Activated naive CD4-positive, alpha-beta T cell treated with anti-CD3 and anti-CD28 coated beads, Interleukin-2, amount 50 U/mL, for 24 hours (primary cell): ENCODE data around the gene CCDC80.

Experiments
- H3K27ac Mint-ChIP-seq: one replicate; pipeline ENCODE4 v1.8.0; 2021; ENCODE audit warnings: mild to moderate bottlenecking, mixed read lengths
- H3K27me3 Mint-ChIP-seq: one replicate; pipeline ENCODE4 v1.8.0; 2021; ENCODE audit warnings: mixed read lengths
- H3K36me3 Mint-ChIP-seq: one replicate; pipeline ENCODE4 v1.8.0; 2021; ENCODE audit warnings: mixed read lengths
- H3K4me1 Mint-ChIP-seq: one replicate; pipeline ENCODE4 v1.8.0; 2021; ENCODE audit warnings: mixed read lengths
- H3K4me3 Mint-ChIP-seq: one replicate; pipeline ENCODE4 v1.8.0; 2021; ENCODE audit warnings: mild to moderate bottlenecking, mixed read lengths
- H3K9me3 Mint-ChIP-seq: one replicate; pipeline ENCODE4 v1.8.0; 2021; ENCODE audit warnings: mixed read lengths

CCDC80 gene

DNA sequence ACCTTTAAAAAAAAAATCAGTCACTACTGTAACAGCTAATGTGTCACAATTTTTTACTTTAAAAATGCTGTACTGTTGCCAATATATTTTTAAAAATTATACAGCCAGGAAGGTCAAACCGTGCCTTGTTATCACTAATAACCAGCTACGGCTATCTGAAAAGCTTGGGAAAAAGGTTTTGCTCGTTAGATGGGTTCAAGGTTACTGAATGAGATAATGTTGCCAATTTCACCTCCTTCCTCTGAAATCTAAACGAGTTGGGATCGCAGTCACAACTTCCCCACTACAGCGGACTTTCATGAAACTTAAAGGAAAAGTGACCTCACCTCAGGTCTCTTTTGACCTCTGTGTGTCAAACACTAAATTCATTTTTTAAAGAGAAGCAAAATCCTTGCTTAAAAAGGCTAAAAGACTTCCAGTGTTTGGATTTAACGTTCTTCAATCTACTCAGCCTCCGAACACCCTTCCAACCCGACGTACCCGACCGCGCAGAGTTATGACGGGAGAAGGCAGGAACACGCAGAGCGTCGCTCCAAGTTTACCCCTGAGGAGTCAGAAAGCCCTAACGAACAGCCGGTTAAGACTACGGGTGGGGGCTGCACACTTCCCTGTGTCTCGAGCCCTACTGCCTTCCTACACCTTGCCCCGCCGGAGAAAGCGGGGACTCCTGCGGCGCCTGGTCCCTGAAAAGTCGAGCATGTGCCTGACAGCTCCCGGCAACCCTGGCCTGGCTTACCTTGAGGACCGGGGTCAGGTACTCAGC is 80.0 kb downstream of the CCDC80 start:
- H3K27ac Mint-ChIP-seq, result peak overlapping the region; percentile 93
- peak overlapping the region; percentile 94 for H3K4me3 Mint-ChIP-seq
- H3K4me1 Mint-ChIP-seq, result peaks cover 61% of the 10 kb centered on the region
- H3K27me3 Mint-ChIP-seq, result no peaks in the 10 kb centered on the region
- peaks cover 19% of the 10 kb centered on the region for H3K36me3 Mint-ChIP-seq
- no peaks in the 10 kb centered on the region for H3K9me3 Mint-ChIP-seq

DNA sequence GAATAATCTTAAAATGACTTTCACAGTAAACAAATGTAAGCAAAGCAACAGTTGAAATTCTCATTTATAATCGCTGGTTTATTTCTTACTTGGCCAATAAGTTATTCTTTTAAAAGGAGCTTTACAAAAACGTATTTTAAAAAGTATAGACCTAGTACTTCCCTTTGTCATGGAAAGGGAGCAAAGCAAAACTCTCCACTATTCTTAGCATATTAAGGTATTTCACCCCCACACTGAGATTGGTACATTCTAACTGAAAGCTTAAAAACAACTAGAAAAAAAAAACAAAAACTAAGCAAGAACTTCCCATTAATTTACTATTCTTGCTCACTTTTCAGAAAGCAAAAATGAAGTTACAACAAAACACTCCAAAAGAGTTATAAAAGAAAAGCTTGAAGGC is 80.6 kb downstream of the CCDC80 start:
- H3K27ac Mint-ChIP-seq, result peak overlapping the region; percentile 74
- peak overlapping the region; percentile 94 for H3K4me3 Mint-ChIP-seq
- H3K4me1 Mint-ChIP-seq, result peaks cover 63% of the 10 kb centered on the region
- no peaks in the 10 kb centered on the region for H3K27me3 Mint-ChIP-seq
- H3K9me3 Mint-ChIP-seq, result no peaks in the 10 kb centered on the region
- peaks cover 23% of the 10 kb centered on the region for H3K36me3 Mint-ChIP-seq

DNA sequence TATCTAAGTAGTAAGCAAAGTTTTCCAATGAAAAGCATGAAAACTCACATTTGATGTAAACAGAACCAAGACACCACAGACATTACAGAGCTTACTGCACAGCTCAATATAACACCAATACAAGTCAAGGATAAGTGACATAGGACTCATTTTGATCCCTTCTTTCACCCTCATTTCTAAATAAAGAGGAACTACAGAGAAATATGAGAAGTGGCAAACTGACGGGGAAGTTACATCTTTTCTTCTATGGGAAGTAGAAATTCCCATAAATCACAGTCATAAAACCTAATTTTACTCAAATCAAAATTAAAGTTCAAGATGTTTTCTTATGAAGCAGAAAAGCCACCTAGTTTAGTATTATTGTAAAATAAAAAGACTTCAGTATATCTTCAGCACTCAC is 83.0 kb downstream of the CCDC80 start:
- Mint-ChIP-seq H3K9me3 (no peaks in the 10 kb centered on the region), H3K27me3 (no peaks in the 10 kb centered on the region), H3K4me3 (no peak overlapping the region), H3K4me1 (peaks cover 59% of the 10 kb centered on the region), H3K27ac (no peak overlapping the region), H3K36me3 (peaks cover 16% of the 10 kb centered on the region)

DNA sequence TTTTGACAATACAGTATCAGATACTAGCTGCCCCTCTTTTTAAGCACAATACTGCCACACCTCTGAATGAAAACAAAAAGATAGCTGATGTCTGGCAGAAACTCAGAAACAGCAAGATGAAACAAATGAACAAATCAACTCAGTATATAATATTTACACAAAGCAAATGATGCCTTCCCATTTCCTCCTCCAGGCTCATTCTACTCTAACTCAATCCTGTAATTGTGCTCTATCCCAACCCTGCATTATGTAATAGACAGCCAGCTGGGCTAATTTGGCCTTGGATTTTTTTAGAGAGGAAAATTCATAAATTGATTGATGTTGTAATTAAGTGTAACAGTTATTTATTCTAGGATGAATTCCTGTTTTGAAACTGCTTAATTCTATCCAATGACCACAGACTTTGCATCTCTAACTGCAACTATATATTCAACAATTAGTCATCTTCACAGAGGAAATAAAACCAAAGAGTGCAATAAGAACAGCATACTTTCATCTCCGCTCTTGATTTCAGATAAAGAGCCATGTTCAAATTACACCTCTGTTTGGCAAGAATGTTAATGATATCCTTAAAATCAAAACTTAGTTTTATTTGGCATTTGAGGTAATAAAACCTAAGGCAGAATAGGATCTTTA is 85.3 kb downstream of the CCDC80 start:
- Mint-ChIP-seq H3K9me3 (no peaks in the 10 kb centered on the region), H3K4me3 (peak overlapping the region; percentile 62), H3K4me1 (peaks cover 64% of the 10 kb centered on the region), H3K36me3 (peaks cover 22% of the 10 kb centered on the region), H3K27me3 (no peaks in the 10 kb centered on the region), H3K27ac (peak overlapping the region; percentile 19)

DNA sequence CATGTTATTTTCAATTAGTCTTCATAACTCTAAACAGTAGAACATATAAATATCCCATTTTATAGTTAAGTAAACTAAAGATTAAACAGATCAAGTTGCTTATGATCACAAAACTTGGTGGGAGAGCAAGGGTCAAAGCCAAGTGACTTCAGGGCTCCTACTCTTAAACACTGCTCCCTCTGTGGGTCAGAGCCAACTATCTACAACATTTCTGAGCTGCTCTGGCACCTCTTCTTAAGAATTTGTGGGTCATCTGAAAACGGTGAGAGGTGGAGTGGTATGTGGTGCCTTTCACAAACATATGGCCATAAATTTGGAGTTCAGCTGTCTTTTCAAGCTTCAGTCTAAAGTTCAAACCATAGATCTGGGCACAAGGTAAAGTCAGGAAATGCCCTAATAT is 90.1 kb downstream of the CCDC80 start:
- Mint-ChIP-seq H3K9me3 (no peaks in the 10 kb centered on the region), H3K27ac (no peak overlapping the region), H3K4me1 (peaks cover 45% of the 10 kb centered on the region), H3K4me3 (no peak overlapping the region), H3K36me3 (peaks cover 21% of the 10 kb centered on the region), H3K27me3 (no peaks in the 10 kb centered on the region)
